Astrocyte of the cerebellum (primary cell): ENCODE data around the gene ZNF526.

ENCODE experiments used
- DNase-seq: peaks from one replicate; pipeline ENCODE4 v3.0.0-alpha.2; 2011; ENCODE audit warnings: low read depth
- H3K4me3 ChIP-seq: 2 replicates; pipeline ENCODE4 v1.5.1; 2011; ENCODE audit warnings: mild to moderate bottlenecking, low read depth, low read length, moderate library complexity
- in situ Hi-C: cut with HindIII; loops from 2 replicates; pipeline ENCODE4 v1.10.0; 2017; ENCODE audit warnings: low sequenced_read_pairs
- TF ChIP-seq, protein P1 (sequence below): IDR thresholded peaks from 2 replicates; pipeline ENCODE4 v1.5.1; 2012; ENCODE audit warnings: low read length, low read depth, moderate library complexity, mild to moderate bottlenecking; ENCODE audit errors: missing control alignments

The ZNF526 gene

DNA sequence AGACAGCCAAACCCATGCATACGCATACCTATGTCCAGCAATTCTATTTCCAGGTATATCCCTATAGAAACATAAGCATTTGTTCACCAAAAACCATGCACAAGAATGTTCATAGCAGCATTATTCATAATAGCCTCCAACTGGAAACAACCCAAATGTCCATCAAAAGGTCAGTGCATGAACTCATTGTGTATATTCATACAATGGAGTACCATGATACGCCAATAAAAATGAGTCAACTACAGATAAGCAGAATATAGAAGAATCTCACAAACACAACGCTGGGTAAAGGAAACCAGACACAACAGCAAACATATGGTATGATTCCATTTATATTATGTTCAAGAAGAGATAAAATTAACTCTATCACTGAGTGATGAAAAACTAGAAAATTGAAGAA, 26.4 kb upstream of the ZNF526 start:
- DNase-seq = no peak
- TF ChIP-seq, protein P1, sequence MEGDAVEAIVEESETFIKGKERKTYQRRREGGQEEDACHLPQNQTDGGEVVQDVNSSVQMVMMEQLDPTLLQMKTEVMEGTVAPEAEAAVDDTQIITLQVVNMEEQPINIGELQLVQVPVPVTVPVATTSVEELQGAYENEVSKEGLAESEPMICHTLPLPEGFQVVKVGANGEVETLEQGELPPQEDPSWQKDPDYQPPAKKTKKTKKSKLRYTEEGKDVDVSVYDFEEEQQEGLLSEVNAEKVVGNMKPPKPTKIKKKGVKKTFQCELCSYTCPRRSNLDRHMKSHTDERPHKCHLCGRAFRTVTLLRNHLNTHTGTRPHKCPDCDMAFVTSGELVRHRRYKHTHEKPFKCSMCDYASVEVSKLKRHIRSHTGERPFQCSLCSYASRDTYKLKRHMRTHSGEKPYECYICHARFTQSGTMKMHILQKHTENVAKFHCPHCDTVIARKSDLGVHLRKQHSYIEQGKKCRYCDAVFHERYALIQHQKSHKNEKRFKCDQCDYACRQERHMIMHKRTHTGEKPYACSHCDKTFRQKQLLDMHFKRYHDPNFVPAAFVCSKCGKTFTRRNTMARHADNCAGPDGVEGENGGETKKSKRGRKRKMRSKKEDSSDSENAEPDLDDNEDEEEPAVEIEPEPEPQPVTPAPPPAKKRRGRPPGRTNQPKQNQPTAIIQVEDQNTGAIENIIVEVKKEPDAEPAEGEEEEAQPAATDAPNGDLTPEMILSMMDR = no peak
- in situ Hi-C loops = no loop called here
- no peak overlapping the region for H3K4me3 ChIP-seq

DNA sequence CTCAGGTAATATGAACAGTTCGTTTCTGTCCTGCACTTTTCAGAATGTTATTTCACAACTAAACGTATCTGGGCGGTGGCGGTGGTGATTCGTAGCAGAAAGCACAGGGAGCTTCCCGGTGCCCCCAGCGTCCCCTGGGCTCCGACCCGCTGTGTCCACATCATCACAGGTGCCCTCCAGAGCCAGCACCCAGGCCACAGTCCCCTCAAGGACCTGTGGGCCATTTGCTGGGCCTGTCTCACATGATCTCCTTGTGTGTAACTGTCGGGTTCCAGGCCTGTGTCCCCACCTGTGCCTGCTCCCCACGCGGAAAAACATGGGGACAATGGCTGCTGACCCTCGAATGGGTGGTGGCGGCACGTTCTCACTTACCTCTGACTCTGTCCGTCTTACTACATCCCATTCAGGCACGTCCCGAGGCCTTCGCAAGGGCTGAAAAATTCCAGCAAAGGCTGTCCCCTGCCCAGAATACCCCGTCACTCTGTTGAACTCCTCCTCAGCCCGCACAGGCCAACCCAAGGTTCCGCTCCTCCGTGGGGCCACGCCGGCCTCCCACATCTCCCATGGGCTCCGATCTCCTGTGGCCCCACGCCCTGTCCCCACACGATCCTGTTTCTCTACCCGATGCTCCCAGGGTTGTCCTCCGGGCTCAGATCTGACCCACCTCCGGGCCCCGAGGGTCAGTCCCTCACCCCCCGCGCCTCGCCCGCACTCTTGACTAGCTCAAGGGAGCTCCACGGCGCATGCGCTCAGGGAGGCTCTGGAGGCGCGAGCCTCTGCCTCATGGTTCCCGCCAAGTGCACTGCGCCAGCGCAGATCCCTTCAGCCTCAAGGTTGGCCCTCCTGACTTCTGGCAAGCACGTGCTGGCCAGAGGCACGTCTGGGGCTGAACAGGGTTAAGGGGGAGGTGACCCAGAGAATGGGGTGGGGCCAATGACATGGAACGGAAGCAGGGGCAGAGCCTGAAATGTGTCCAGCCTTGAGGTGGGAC, 23.8 kb upstream of the ZNF526 start:
- DNase-seq = no peak
- no peak overlapping the region for H3K4me3 ChIP-seq
- in situ Hi-C loops = no loop called here
- TF ChIP-seq, protein P1 = no peak

DNA sequence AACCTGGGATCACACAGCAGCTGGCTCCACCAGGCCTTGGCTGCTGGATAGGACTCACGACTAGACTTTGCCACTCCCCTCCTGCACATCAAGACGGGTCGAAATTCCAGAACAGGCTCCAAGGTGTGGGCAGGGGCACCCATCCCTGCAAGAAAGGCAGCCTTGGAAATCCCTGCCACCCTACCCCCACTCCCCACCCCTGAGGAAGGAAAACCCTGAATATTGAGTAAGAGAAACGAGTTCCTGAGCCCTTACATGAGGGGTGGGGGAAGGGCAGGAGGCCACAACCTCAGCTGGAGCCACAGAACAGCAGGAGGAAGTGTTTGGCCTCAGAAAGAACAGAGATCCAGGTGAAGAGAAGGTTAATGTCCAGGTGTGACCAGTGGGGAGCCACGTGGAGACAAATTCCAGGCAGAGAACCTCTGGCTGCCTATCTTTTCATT, 22.7 kb upstream of the ZNF526 start:
- no peak for DNase-seq
- in situ Hi-C loops = no loop called here
- TF ChIP-seq, protein P1 = no peak
- no peak overlapping the region for H3K4me3 ChIP-seq

DNA sequence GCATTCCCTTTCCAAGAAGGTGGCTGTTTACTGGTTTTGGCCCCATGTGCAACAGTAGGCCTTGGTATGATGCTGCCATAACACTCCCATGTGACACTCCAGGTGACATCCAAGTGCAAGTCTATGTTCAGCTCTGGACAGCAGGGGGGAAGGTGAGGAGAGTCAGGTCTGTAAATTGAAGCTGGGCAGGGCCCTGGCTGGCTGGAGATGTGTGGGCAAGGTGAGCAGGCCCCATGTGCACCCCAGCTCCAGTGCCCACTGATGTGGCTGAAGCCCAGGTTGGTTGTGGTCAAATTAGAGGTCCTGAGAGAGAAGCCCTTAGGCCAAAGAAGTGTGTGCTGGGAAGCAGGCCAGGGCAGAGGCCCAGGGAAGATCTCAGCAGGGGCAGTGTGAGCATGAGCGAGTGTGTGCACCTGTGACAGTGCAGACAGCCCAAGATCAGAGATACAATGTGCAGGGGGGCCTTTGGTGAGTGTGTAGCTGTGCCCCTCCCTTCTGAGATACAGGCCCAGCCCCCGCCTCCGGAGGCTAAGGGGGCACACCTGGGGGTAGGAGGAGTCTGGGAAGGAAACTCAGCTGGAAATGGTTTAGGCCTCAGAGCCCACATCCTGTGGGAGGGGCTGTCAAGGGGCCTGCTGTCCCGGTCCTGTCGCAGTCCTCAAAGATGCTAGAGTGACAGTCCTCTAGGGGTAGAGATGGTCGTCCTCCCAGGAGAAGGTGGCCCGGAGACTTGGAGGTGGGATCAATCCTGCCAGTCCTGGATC, 21.3 kb upstream of the ZNF526 start:
- in situ Hi-C loops = no loop called here
- TF ChIP-seq, protein P1 = no peak
- no peak overlapping the region for H3K4me3 ChIP-seq
- no peak for DNase-seq

DNA sequence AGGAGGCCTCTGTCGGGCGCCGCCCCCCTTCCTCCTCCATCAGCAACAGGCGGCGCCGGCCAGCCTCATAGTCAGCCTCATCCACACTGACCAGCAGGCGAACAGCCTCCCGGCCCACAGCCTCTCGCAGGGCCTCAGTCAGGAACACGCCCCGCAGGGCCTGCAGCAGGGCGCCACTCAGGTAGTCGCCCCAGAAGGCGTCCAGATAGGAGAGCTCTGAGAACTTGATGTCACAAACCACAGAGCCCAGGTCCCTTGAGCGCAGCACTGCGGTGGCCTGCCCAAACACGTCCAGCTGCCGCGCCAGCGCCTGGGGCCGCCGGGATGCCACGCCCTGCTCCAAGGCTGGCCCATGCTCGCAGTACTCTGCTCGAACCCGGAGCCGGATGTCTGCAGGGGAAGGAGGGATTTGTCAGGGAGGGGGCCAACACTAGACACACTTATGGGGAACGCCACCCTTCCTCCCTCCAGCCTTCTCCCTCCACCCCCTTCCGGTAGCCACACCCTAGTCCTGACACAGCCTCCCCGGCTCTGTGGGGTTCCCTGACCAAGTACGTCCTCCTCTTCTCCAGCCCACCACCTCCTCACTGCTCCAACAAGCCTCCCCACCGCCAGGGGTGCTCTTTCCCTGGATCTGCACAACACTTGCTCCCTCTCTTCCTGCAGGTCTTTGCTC, 20.5 kb upstream of the ZNF526 start:
- no peak for DNase-seq
- TF ChIP-seq, protein P1 = no peak
- H3K4me3 ChIP-seq = no peak overlapping the region
- in situ Hi-C loops = no loop called here

DNA sequence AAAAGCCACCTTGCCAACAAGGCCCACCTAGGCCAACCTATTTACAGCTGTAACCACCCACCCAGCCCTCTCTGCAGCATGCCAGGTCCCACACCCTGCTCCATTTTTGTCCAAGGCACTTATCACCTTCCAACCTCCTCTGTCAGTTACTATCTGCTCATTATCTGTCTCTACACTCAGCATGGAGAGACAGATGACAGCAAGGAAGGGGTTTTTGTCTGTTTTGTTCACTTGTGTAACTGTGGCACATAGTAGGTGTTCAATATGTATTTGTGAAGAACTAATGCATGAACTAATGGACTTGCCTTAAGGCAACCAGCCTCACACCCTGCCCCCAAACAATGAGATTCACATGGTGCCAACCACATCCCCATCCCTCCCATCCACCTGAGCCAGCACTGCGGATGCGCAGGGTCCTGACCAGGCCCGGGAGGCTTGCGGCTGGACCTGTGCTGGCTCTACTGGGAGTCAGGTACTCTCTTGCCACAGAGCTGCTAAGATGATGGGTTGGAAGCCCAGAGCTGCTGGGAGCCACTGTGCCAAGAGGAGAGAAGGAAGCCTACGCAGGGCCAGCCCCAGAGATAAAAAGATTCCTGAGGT, 19.9 kb upstream of the ZNF526 start:
- H3K4me3 ChIP-seq = no peak overlapping the region
- DNase-seq = no peak
- TF ChIP-seq, protein P1 = no peak
- in situ Hi-C loops = no loop called here
